Adipose tissue (tissue), 3 donors: Measurements from ENCODE around the gene SIGLEC1. TPM values are rescaled to one million over a fixed set of nuclear protein-coding genes. Genes with fewer than 3 reads are reported as not detected.

Experiments used
- H3K27ac ChIP-seq: one replicate; pipeline ENCODE4 v1.5.1; 2013; ENCODE audit warnings: low read depth, low read length
- WGBS, 3 donors: extraction: QIAGEN DNeasy Blood & Tissue Kit; methylation state at CpG; one replicate each; pipeline ENCODE4 v1.1.7; 2013; 5-methylcytosine and 5-hydroxymethylcytosine counted together
- polyA plus RNA-seq, 3 donors: library from polyadenylated mRNA; stranded (reverse); fragments of 200-250 nt; gene quantifications; one replicate each; pipeline ENCODE4 v1.2.3, GENCODE V29; 2013
- donor health status: healthy with polysubstance abuse.
- donor health status: Bipolar disorder and iron deficiency.
- donor health status: healthy.

SIGLEC1 gene
- polyA plus RNA-seq, 3 donors: 1.9 to 11.0 (median 8.8) TPM

GRCh38 chr20:3706774-3707507, 5.5 kb downstream of the SIGLEC1 start:
- no peak overlapping the region for H3K27ac ChIP-seq
- 78 to 80% (median 79%) methylated on average over 10 of the region's 10 CpGs for WGBS, 3 donors

- H3K27ac ChIP-seq: no peak overlapping the region
- 94 to 97% (median 94%) methylated on average over 29 to 31 of the region's 31 CpGs for WGBS, 3 donors
Observed at GRCh38 chr20:3705970-3706739, 6.2 kb downstream of the SIGLEC1 start.

GRCh38 chr20:3705491-3705969, 6.9 kb downstream of the SIGLEC1 start:
- WGBS, 3 donors: 79 to 92% (median 88%) methylated on average over 14 of the region's 14 CpGs
- H3K27ac ChIP-seq: no peak overlapping the region

- H3K27ac ChIP-seq: no peak overlapping the region
- WGBS, 3 donors: 73 to 85% (median 82%) methylated on average over 5 of the region's 5 CpGs
Observed at GRCh38 chr20:3704087-3704486, 8.3 kb downstream of the SIGLEC1 start.

- 92 to 96% (median 95%) methylated on average over 11 of the region's 11 CpGs for WGBS, 3 donors
- no peak overlapping the region for H3K27ac ChIP-seq
Observed at GRCh38 chr20:3702611-3703391, 9.6 kb downstream of the SIGLEC1 start.

- WGBS, 3 donors: 81 to 92% (median 82%) methylated on average over 13 of the region's 13 CpGs
- H3K27ac ChIP-seq: no peak overlapping the region
Observed at GRCh38 chr20:3701061-3701998, 11.1 kb downstream of the SIGLEC1 start.

GRCh38 chr20:3699037-3699436, 13.4 kb downstream of the SIGLEC1 start:
- H3K27ac ChIP-seq: no peak overlapping the region
- WGBS, 3 donors: 90 to 96% (median 92%) methylated on average over 15 to 16 of the region's 16 CpGs

GRCh38 chr20:3698591-3699001, 13.8 kb downstream of the SIGLEC1 start:
- H3K27ac ChIP-seq: no peak overlapping the region
- WGBS, 3 donors: 59 to 88% (median 71%) methylated on average over 6 of the region's 6 CpGs

- WGBS, 3 donors: 75 to 85% (median 84%) methylated on average over 18 of the region's 18 CpGs
- H3K27ac ChIP-seq: no peak overlapping the region
Observed at GRCh38 chr20:3697588-3698305, 14.7 kb downstream of the SIGLEC1 start.

- 84 to 89% (median 87%) methylated on average over 15 of the region's 15 CpGs for WGBS, 3 donors
- no peak overlapping the region for H3K27ac ChIP-seq
Observed at GRCh38 chr20:3696745-3697587, 15.4 kb downstream of the SIGLEC1 start.

GRCh38 chr20:3696200-3696599, 16.2 kb downstream of the SIGLEC1 start:
- WGBS, 3 donors: 84 to 95% (median 93%) methylated on average over 1 of the region's 1 CpG
- H3K27ac ChIP-seq: no peak overlapping the region

- H3K27ac ChIP-seq: no peak overlapping the region
- 91 to 94% (median 94%) methylated on average over 5 of the region's 5 CpGs for WGBS, 3 donors
Observed at GRCh38 chr20:3694864-3695263, 17.5 kb downstream of the SIGLEC1 start.

- H3K27ac ChIP-seq: no peak overlapping the region
- WGBS, 3 donors: 84 to 94% (median 91%) methylated on average over 13 of the region's 13 CpGs
Observed at GRCh38 chr20:3693376-3693775, 19.0 kb downstream of the SIGLEC1 start.

- no peak overlapping the region for H3K27ac ChIP-seq
- WGBS, 3 donors: 92 to 93% (median 92%) methylated on average over 19 to 23 of the region's 23 CpGs
Observed at GRCh38 chr20:3692706-3693294, 19.6 kb downstream of the SIGLEC1 start.

- WGBS, 3 donors: 80 to 95% (median 88%) methylated on average over 9 of the region's 9 CpGs
- no peak overlapping the region for H3K27ac ChIP-seq
Observed at GRCh38 chr20:3691897-3692296, 20.5 kb downstream of the SIGLEC1 start.

GRCh38 chr20:3691306-3691705, 21.1 kb downstream of the SIGLEC1 start:
- 90 to 94% (median 90%) methylated on average over 16 of the region's 16 CpGs for WGBS, 3 donors
- no peak overlapping the region for H3K27ac ChIP-seq
